Immature natural killer cell (primary cell): ENCODE results near the gene GSTM1. TPM values are rescaled to one million over a fixed set of nuclear protein-coding genes. Genes with fewer than 3 reads are reported as not detected.
"Not testable (repeated sequence)": the region's sequence is repeated elsewhere in the genome, so short reads cannot be mapped to it uniquely, and the experiment has no call there.

Experiments used
- DNase-seq, 3 donors: peaks; one replicate each; pipeline ENCODE4 v3.0.0; 2022; ENCODE audit warnings: mixed read lengths in 1 of 3
- H3K27ac Mint-ChIP-seq, 6 donors: one replicate each; pipeline ENCODE4 v1.8.0; 2020; ENCODE audit warnings: mixed read lengths in 6 of 6, mild to moderate bottlenecking in 5 of 6, inconsistent platforms in 4 of 6, moderate library complexity in 3 of 6
- H3K27me3 Mint-ChIP-seq, 3 donors: one replicate each; pipeline ENCODE4 v1.8.0; 2020 to 2021; ENCODE audit warnings: low read depth in 3 of 3, mild to moderate bottlenecking in 3 of 3, mixed read lengths in 3 of 3, moderate library complexity in 3 of 3, inconsistent platforms in 1 of 3
- H3K36me3 Mint-ChIP-seq, 3 donors: one replicate each; pipeline ENCODE4 v1.8.0; 2020; ENCODE audit warnings: mixed read lengths in 3 of 3, inconsistent platforms in 2 of 3, mild to moderate bottlenecking in 2 of 3
- H3K4me1 Mint-ChIP-seq, 2 donors: one replicate each; pipeline ENCODE4 v1.8.0; 2020; ENCODE audit warnings: inconsistent platforms in 2 of 2, mild to moderate bottlenecking in 2 of 2, mixed read lengths in 2 of 2, moderate library complexity in 1 of 2
- H3K4me3 Mint-ChIP-seq, 5 donors: one replicate each; pipeline ENCODE4 v1.8.0; 2020; ENCODE audit warnings: mild to moderate bottlenecking in 5 of 5, mixed read lengths in 5 of 5, inconsistent platforms in 3 of 5, moderate library complexity in 3 of 5
- H3K9me3 Mint-ChIP-seq, 6 donors: one replicate each; pipeline ENCODE4 v1.8.0; 2020; ENCODE audit warnings: mild to moderate bottlenecking in 6 of 6, mixed read lengths in 6 of 6, inconsistent platforms in 4 of 6, moderate library complexity in 3 of 6
- polyA plus RNA-seq, 3 donors: library from polyadenylated mRNA; unstranded; fragments of 300-500 nt; fragmentation: Illumina TruSeq; gene quantifications; one replicate each; pipeline ENCODE4 v1.2.3, GENCODE V29; 2021

Gene GSTM1
- polyA plus RNA-seq, 3 donors from 2014 or later, result 35.4 TPM; not detected in 2

- no peak for DNase-seq
- peaks cover 0 to 3% of the 10 kb centered on the region in 2 donors for H3K4me1 Mint-ChIP-seq
- H3K27me3 Mint-ChIP-seq, result peaks cover 0 to 4% (median 0%) of the 10 kb centered on the region in 3 donors
- H3K9me3 Mint-ChIP-seq, result no peaks in the 10 kb centered on the region
- H3K27ac Mint-ChIP-seq, result no peak overlapping the region
- H3K36me3 Mint-ChIP-seq, result peaks cover 0 to 14% (median 0%) of the 10 kb centered on the region in 3 donors
- no peak overlapping the region for H3K4me3 Mint-ChIP-seq
Measured at GRCh38 chr1:109691759-109692158, 4.1 kb downstream of the GSTM1 start.

- not testable (repeated sequence) for H3K27ac Mint-ChIP-seq, H3K4me3 Mint-ChIP-seq, DNase-seq, H3K27me3 Mint-ChIP-seq, H3K4me1 Mint-ChIP-seq, H3K9me3 Mint-ChIP-seq
- H3K36me3 Mint-ChIP-seq, result peaks cover 0 to 22% (median 0%) of the 10 kb centered on the region in 3 donors
Measured at GRCh38 chr1:109694400-109694799, 6.8 kb downstream of the GSTM1 start.

- not testable (repeated sequence) for H3K4me3 Mint-ChIP-seq, H3K4me1 Mint-ChIP-seq, H3K27ac Mint-ChIP-seq, DNase-seq, H3K27me3 Mint-ChIP-seq, H3K9me3 Mint-ChIP-seq
- H3K36me3 Mint-ChIP-seq, result peaks cover 0 to 22% (median 0%) of the 10 kb centered on the region in 3 donors
Measured at GRCh38 chr1:109695138-109695537, 7.5 kb downstream of the GSTM1 start.

GRCh38 chr1:109697066-109697465 is 9.4 kb downstream of the GSTM1 start:
- no peak overlapping the region for H3K4me3 Mint-ChIP-seq
- H3K27ac Mint-ChIP-seq, result no peak overlapping the region
- no peak for DNase-seq
- no peaks in the 10 kb centered on the region for H3K4me1 Mint-ChIP-seq
- no peaks in the 10 kb centered on the region for H3K27me3 Mint-ChIP-seq
- no peaks in the 10 kb centered on the region for H3K9me3 Mint-ChIP-seq
- H3K36me3 Mint-ChIP-seq, result peaks cover 0 to 16% (median 0%) of the 10 kb centered on the region in 3 donors

- not testable (repeated sequence) for H3K27me3 Mint-ChIP-seq, H3K4me3 Mint-ChIP-seq, H3K4me1 Mint-ChIP-seq, DNase-seq, H3K9me3 Mint-ChIP-seq
- Mint-ChIP-seq H3K27ac (peak overlapping the region in 1 of 6 donors; percentile 17), H3K36me3 (peaks cover 0 to 12% (median 0%) of the 10 kb centered on the region in 3 donors)
Measured at GRCh38 chr1:109697861-109698260, 10.2 kb downstream of the GSTM1 start.

GRCh38 chr1:109702940-109703339 is 15.3 kb downstream of the GSTM1 start:
- H3K9me3 Mint-ChIP-seq, result peaks cover 0 to 28% (median 13%) of the 10 kb centered on the region in 6 donors
- H3K36me3 Mint-ChIP-seq, result peaks cover 0 to 27% (median 8%) of the 10 kb centered on the region in 3 donors
- DNase-seq, H3K27ac Mint-ChIP-seq, H3K4me3 Mint-ChIP-seq, H3K27me3 Mint-ChIP-seq, H3K4me1 Mint-ChIP-seq: not testable (repeated sequence)

GRCh38 chr1:109704173-109704572 is 16.6 kb downstream of the GSTM1 start:
- Mint-ChIP-seq H3K9me3 (peaks cover 5 to 40% (median 23%) of the 10 kb centered on the region in 6 donors), H3K4me3 (no peak overlapping the region), H3K36me3 (peaks cover 7 to 33% (median 20%) of the 10 kb centered on the region in 3 donors), H3K4me1 (no peaks in the 10 kb centered on the region), H3K27ac (no peak overlapping the region), H3K27me3 (peaks cover 2 to 7% (median 5%) of the 10 kb centered on the region in 3 donors)
- no peak for DNase-seq

GRCh38 chr1:109705411-109705810 is 17.8 kb downstream of the GSTM1 start:
- Mint-ChIP-seq H3K27me3 (peaks cover 2 to 7% (median 7%) of the 10 kb centered on the region in 3 donors), H3K27ac (no peak overlapping the region), H3K36me3 (peaks cover 12 to 37% (median 23%) of the 10 kb centered on the region in 3 donors), H3K9me3 (peaks cover 10 to 46% (median 28%) of the 10 kb centered on the region in 6 donors), H3K4me1 (no peaks in the 10 kb centered on the region), H3K4me3 (no peak overlapping the region)
- no peak for DNase-seq

- not testable (repeated sequence) for H3K27ac Mint-ChIP-seq, DNase-seq, H3K4me3 Mint-ChIP-seq, H3K27me3 Mint-ChIP-seq, H3K4me1 Mint-ChIP-seq
- H3K36me3 Mint-ChIP-seq, result peaks cover 12 to 33% (median 23%) of the 10 kb centered on the region in 3 donors
- peaks cover 10 to 36% (median 19%) of the 10 kb centered on the region in 6 donors for H3K9me3 Mint-ChIP-seq
Measured at GRCh38 chr1:109708949-109709348, 21.3 kb downstream of the GSTM1 start.

GRCh38 chr1:109709822-109710221 is 22.2 kb downstream of the GSTM1 start:
- H3K9me3 Mint-ChIP-seq, result peaks cover 10 to 28% (median 15%) of the 10 kb centered on the region in 6 donors

GRCh38 chr1:109711593-109712320 is 24.1 kb downstream of the GSTM1 start, which contains the start of gene GSTM5:
Gene GSTM5, plus strand, starts transcription at chr1:109712251. Its CDS starts 62 bp downstream, at chr1:109712313.
- DNase-seq, result not testable (repeated sequence)
- peaks cover 12 to 25% (median 15%) of the 10 kb centered on the region in 3 donors for H3K36me3 Mint-ChIP-seq
- peak within 1 kb of the TSS in 1 of 6 donors; percentile 84 for H3K27ac Mint-ChIP-seq

More at GRCh38 chr1:109709822-109710221, 22.2 kb downstream of the GSTM1 start:
- peaks cover 12 to 25% (median 15%) of the 10 kb centered on the region in 3 donors for H3K36me3 Mint-ChIP-seq
- not testable (repeated sequence) for H3K27ac Mint-ChIP-seq, H3K4me1 Mint-ChIP-seq, H3K27me3 Mint-ChIP-seq, DNase-seq, H3K4me3 Mint-ChIP-seq

GRCh38 chr1:109712321-109712864 is 24.8 kb downstream of the GSTM1 start:
- Mint-ChIP-seq H3K4me1 (no peaks in the 10 kb centered on the region), H3K4me3 (no peak overlapping the region), H3K27me3 (peaks cover 2 to 5% (median 4%) of the 10 kb centered on the region in 3 donors), H3K36me3 (peaks cover 12 to 19% (median 15%) of the 10 kb centered on the region in 3 donors), H3K27ac (no peak overlapping the region), H3K9me3 (peaks cover 10 to 22% (median 15%) of the 10 kb centered on the region in 6 donors)
- DNase-seq, result no peak

More at GRCh38 chr1:109711593-109712320, 24.1 kb downstream of the GSTM1 start, which contains the start of gene GSTM5:
- Mint-ChIP-seq H3K9me3 (peaks cover 10 to 28% (median 15%) of the 10 kb centered on the region in 6 donors), H3K4me3 (peak within 1 kb of the TSS in 2 of 5 donors; percentile 65 to 81)
- H3K27me3 Mint-ChIP-seq, H3K4me1 Mint-ChIP-seq: not testable (repeated sequence)

- no peak for DNase-seq
- Mint-ChIP-seq H3K36me3 (peaks cover 8 to 10% (median 9%) of the 10 kb centered on the region in 3 donors), H3K27ac (no peak overlapping the region), H3K9me3 (peaks cover 9 to 12% (median 10%) of the 10 kb centered on the region in 6 donors), H3K4me3 (no peak overlapping the region), H3K4me1 (no peaks in the 10 kb centered on the region), H3K27me3 (peaks cover 2 to 6% (median 3%) of the 10 kb centered on the region in 3 donors)
Measured at GRCh38 chr1:109713636-109714035, 26.0 kb downstream of the GSTM1 start.
